Measurements from ENCODE around the gene KCNAB3.
A peak's percentile ranks its signal among the peaks of the same experiment; 100 is the strongest.

The KCNAB3 gene

GRCh38 chr17:7932949-7933348 lies 3.3 kb upstream of the KCNAB3 start:
- peak; percentile 82 for DNase-seq (ENCODE audit: low read depth)
- peak overlapping the region; percentile 88 for H3K4me3 ChIP-seq (ENCODE audit: low read depth, low read length)
- TF ChIP-seq POLR2A (IDR thresholded peaks at IDR 0.05; ENCODE audit: extremely low read depth, insufficient read length) (no peak), CTCF (IDR thresholded peaks at IDR 0.05; ENCODE audit: low read depth, low read length) (no peak), MYC (IDR thresholded peaks at IDR 0.05; ENCODE audit: low read depth, low read length) (no peak), MAX (IDR thresholded peaks at IDR 0.05; ENCODE audit: low read depth, low read length) (no peak)

GRCh38 chr17:7932483-7932891 lies 2.8 kb upstream of the KCNAB3 start:
- DNase-seq (ENCODE audit: low read depth) = peak; percentile 44
- peak overlapping the region; percentile 88 for H3K4me3 ChIP-seq (ENCODE audit: low read depth, low read length)
- TF ChIP-seq POLR2A (IDR thresholded peaks at IDR 0.05; ENCODE audit: extremely low read depth, insufficient read length) (no peak), CTCF (IDR thresholded peaks at IDR 0.05; ENCODE audit: low read depth, low read length) (no peak)

- TF ChIP-seq MAX (IDR thresholded peaks at IDR 0.05; ENCODE audit: low read depth, low read length) (peak; percentile 70), CTCF (IDR thresholded peaks at IDR 0.05; ENCODE audit: low read depth, low read length) (no peak), MYC (IDR thresholded peaks at IDR 0.05; ENCODE audit: low read depth, low read length) (no peak), POLR2A (IDR thresholded peaks at IDR 0.05; ENCODE audit: extremely low read depth, insufficient read length) (peak; percentile 80)
- DNase-seq (ENCODE audit: low read depth) = peak; percentile 97
- H3K4me3 ChIP-seq (ENCODE audit: low read depth, low read length) = peak within 1 kb of the TSS; percentile 88
Measured at GRCh38 chr17:7931709-7932482, 2.2 kb upstream of the KCNAB3 start, which contains the start of the genes CNTROB and TRAPPC1. Gene CNTROB, plus strand, starts transcription at chr17:7932206. Its CDS starts 874 bp downstream, at chr17:7933080. Gene TRAPPC1, minus strand, starts transcription at chr17:7931946. Its CDS starts 117 bp downstream, at chr17:7931829.

GRCh38 chr17:7930841-7931631 lies 1.4 kb upstream of the KCNAB3 start:
- no peak for TF ChIP-seq POLR2A (IDR thresholded peaks at IDR 0.05; ENCODE audit: extremely low read depth, insufficient read length)
- no peak for TF ChIP-seq MYC (IDR thresholded peaks at IDR 0.05; ENCODE audit: low read depth, low read length)
- TF ChIP-seq CTCF (IDR thresholded peaks at IDR 0.05; ENCODE audit: low read depth, low read length) = no peak
- TF ChIP-seq MAX (IDR thresholded peaks at IDR 0.05; ENCODE audit: low read depth, low read length) = no peak

GRCh38 chr17:7927596-7927995 lies 2.1 kb downstream of the KCNAB3 start:
- DNase-seq (ENCODE audit: low read depth) = no peak
- no peak for TF ChIP-seq MAX (IDR thresholded peaks at IDR 0.05; ENCODE audit: low read depth, low read length)
- TF ChIP-seq CTCF (IDR thresholded peaks at IDR 0.05; ENCODE audit: low read depth, low read length) = no peak
- TF ChIP-seq MYC (IDR thresholded peaks at IDR 0.05; ENCODE audit: low read depth, low read length) = no peak
- no peak for TF ChIP-seq POLR2A (IDR thresholded peaks at IDR 0.05; ENCODE audit: extremely low read depth, insufficient read length)
- H3K4me3 ChIP-seq (ENCODE audit: low read depth, low read length) = no peak overlapping the region

More at GRCh38 chr17:7930841-7931631, 1.4 kb upstream of the KCNAB3 start:
- H3K4me3 ChIP-seq (ENCODE audit: low read depth, low read length) = peak overlapping the region; percentile 88
- no peak for DNase-seq (ENCODE audit: low read depth)

Data from NB4 (cell line).